OCI-LY3 (cell line): ENCODE results near the gene ARHGAP18.

ENCODE experiments used
- H2AFZ ChIP-seq: fragments of 200-600, 300-600 bp; shearing (Covaris generic); 2 replicates; pipeline ENCODE4 v1.6.0; 2014; ENCODE audit warnings: antibody characterized with exemption, low read depth, low read length
- H3K27ac ChIP-seq: fragments of 200-600, 300-600 bp; sonication (generic); 2 replicates; pipeline ENCODE4 v1.5.1; 2014; ENCODE audit warnings: mild to moderate bottlenecking, low read length, moderate library complexity, mixed read lengths
- H3K27me3 ChIP-seq: fragments of 200-600, 300-600 bp; sonication (generic); 2 replicates; pipeline ENCODE4 v1.6.1; 2014; ENCODE audit warnings: low read depth, low read length, mixed read lengths
- H3K36me3 ChIP-seq: fragments of 200-600, 300-600 bp; sonication (generic); replicated peaks from 2 replicates; pipeline ENCODE3; 2014; ENCODE audit warnings: low read depth, low read length, mixed read lengths
- H3K4me1 ChIP-seq: fragments of 300-600, 200-600 bp; sonication (generic); 2 replicates; pipeline ENCODE4 v1.6.1; 2014; ENCODE audit warnings: low read length, mixed read lengths
- H3K4me2 ChIP-seq: fragments of 200-600, 300-600 bp; sonication (generic); 2 replicates; pipeline ENCODE4 v1.6.1; 2014; ENCODE audit warnings: low read length, mixed read lengths
- H3K4me3 ChIP-seq: fragments of 300-600, 200-600 bp; sonication (generic); 2 replicates; pipeline ENCODE4 v1.5.1; 2014; ENCODE audit warnings: antibody characterized with exemption, mild to moderate bottlenecking, low read length, moderate library complexity
- H3K79me2 ChIP-seq: fragments of 300-600, 200-600 bp; shearing (Covaris generic); 2 replicates; pipeline ENCODE4 v1.6.1; 2014; ENCODE audit warnings: mild to moderate bottlenecking, low read length, mixed read lengths
- H3K9ac ChIP-seq: fragments of 300-600, 200-600 bp; shearing (Covaris generic); 2 replicates; pipeline ENCODE4 v1.6.0; 2014; ENCODE audit warnings: mild to moderate bottlenecking, low read length, moderate library complexity
- H3K9me3 ChIP-seq: fragments of 200-600, 300-600 bp; shearing (Covaris generic); 2 replicates; pipeline ENCODE4 v1.6.1; 2014; ENCODE audit warnings: low read length, mixed read lengths; ENCODE audit not compliant: insufficient read depth
- H4K20me1 ChIP-seq: fragments of 200-600, 300-600 bp; sonication (generic); 2 replicates; pipeline ENCODE4 v1.6.1; 2016; ENCODE audit warnings: low read length, mixed read lengths; ENCODE audit not compliant: insufficient read depth
- EZH2phosphoT487 ChIP-seq: fragments of 200-600 bp; shearing (Covaris generic); IDR thresholded peaks from 2 replicates; pipeline ENCODE4 v1.6.1; 2018; ENCODE audit warnings: antibody characterized with exemption, mixed run types, low read depth
- TF ChIP-seq, protein P1 (sequence below): fragments of 200-600, 300-600 bp; sonication (generic); IDR thresholded peaks from 2 replicates; pipeline ENCODE4 v1.5.1; 2014; ENCODE audit warnings: antibody characterized with exemption, low read length, low read depth

ARHGAP18 gene

DNA sequence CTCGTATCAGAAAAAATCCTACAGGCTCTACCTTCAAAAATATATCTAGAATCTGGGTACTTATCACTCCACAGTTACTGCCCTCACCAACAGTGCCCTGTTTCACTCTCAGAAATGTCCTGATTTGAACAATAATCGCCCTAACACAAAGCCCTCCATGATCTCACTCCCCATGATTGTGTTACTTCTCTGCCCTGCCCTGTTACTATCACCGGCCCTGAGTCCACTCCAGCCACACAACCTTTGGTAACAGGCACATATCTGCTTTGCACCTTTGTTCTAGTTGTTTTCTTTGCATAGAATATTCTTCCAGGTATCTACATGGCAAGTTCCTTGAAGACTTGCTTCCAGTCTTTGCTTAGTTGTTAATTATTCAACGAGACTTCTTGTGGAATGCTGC is 142.0 kb downstream of the ARHGAP18 start:
- no peaks in the 10 kb centered on the region for H3K4me1 ChIP-seq
- no peak overlapping the region for H3K4me2 ChIP-seq
- H3K79me2 ChIP-seq: no peaks in the 10 kb centered on the region
- no peak overlapping the region for H3K9ac ChIP-seq
- no peak overlapping the region for H3K4me3 ChIP-seq
- H4K20me1 ChIP-seq: no peaks in the 10 kb centered on the region
- no peak overlapping the region for H2AFZ ChIP-seq
- no peaks in the 10 kb centered on the region for H3K36me3 ChIP-seq
- no peaks in the 10 kb centered on the region for H3K9me3 ChIP-seq
- no peaks in the 10 kb centered on the region for H3K27me3 ChIP-seq
- TF ChIP-seq EZH2phosphoT487: no peak
- TF ChIP-seq, protein P1, sequence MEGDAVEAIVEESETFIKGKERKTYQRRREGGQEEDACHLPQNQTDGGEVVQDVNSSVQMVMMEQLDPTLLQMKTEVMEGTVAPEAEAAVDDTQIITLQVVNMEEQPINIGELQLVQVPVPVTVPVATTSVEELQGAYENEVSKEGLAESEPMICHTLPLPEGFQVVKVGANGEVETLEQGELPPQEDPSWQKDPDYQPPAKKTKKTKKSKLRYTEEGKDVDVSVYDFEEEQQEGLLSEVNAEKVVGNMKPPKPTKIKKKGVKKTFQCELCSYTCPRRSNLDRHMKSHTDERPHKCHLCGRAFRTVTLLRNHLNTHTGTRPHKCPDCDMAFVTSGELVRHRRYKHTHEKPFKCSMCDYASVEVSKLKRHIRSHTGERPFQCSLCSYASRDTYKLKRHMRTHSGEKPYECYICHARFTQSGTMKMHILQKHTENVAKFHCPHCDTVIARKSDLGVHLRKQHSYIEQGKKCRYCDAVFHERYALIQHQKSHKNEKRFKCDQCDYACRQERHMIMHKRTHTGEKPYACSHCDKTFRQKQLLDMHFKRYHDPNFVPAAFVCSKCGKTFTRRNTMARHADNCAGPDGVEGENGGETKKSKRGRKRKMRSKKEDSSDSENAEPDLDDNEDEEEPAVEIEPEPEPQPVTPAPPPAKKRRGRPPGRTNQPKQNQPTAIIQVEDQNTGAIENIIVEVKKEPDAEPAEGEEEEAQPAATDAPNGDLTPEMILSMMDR: no peak
- H3K27ac ChIP-seq: no peak overlapping the region

DNA sequence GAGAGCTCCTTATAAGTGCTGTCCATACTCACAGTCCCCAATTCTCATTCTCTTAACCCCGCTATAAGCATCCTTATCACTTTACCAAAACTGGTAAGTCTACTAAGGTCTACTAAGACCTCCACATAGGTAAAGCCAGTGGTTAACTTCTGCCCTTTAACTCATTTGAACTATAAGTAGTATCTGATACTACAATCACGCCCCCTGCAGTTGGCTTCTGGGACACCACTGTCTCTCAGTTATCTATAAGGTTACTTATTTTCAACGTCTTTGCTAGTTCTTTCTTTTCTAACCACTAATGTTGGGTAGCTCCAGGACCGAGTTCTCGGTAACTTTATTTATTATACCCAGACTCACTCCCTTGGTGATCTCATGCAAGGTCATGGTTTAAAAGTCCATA is 142.6 kb downstream of the ARHGAP18 start:
- Histone ChIP-seq H2AFZ (no peak overlapping the region), H3K79me2 (no peaks in the 10 kb centered on the region), H4K20me1 (no peaks in the 10 kb centered on the region), H3K4me1 (no peaks in the 10 kb centered on the region), H3K36me3 (no peaks in the 10 kb centered on the region), H3K9ac (no peak overlapping the region), H3K4me3 (no peak overlapping the region), H3K27ac (no peak overlapping the region), H3K27me3 (no peaks in the 10 kb centered on the region), H3K4me2 (no peak overlapping the region), H3K9me3 (no peaks in the 10 kb centered on the region)
- no peak for TF ChIP-seq EZH2phosphoT487
- TF ChIP-seq, protein P1: peak; percentile 51

DNA sequence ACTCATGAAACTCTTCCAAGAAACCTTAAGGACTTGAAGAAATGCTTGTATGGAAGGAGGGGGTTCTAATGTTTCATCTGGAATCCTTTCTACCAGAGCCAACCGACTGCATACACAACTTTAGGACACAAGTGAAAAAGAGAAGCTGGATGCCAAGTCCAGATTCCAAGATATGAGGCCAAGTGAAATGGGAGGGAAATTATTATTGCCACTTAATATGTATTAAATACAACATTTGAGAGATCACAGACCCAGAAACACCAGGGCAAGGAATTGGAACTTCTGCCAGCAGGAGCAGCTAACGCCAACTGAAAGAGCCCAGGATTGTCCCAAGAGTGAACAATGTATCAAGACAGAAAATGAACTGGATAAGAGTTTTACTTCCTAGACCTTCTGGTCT is 144.2 kb downstream of the ARHGAP18 start:
- Histone ChIP-seq H3K36me3 (no peaks in the 10 kb centered on the region), H3K4me3 (no peak overlapping the region), H3K4me2 (no peak overlapping the region), H3K27me3 (no peaks in the 10 kb centered on the region), H3K79me2 (no peaks in the 10 kb centered on the region), H3K9ac (no peak overlapping the region), H2AFZ (no peak overlapping the region), H3K4me1 (no peaks in the 10 kb centered on the region), H3K9me3 (no peaks in the 10 kb centered on the region), H3K27ac (no peak overlapping the region), H4K20me1 (no peaks in the 10 kb centered on the region)
- TF ChIP-seq, protein P1: no peak
- TF ChIP-seq EZH2phosphoT487: no peak

DNA sequence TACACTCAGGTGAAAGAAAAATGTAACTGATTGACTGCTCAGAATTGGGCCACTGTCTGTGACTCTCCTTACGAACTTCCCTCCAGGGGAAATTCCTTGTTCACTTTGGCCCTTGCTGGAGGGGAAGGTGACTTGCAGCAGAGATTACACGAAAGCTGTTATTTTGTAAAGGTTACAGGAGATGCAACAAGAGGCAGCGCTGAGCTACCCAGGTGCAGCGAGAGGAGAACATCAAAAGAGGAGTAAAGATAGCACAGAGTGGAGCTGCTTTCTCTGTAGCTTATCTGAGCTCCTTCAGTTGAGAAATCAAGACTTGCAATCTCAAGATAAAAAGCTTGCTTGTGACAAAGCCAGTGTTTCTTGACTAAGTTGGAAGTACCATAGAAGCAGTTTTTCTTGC is 144.6 kb downstream of the ARHGAP18 start:
- H3K36me3 ChIP-seq: no peaks in the 10 kb centered on the region
- TF ChIP-seq EZH2phosphoT487: no peak
- TF ChIP-seq, protein P1: no peak
- no peak overlapping the region for H3K4me2 ChIP-seq
- no peaks in the 10 kb centered on the region for H3K9me3 ChIP-seq
- H3K4me3 ChIP-seq: no peak overlapping the region
- H2AFZ ChIP-seq: no peak overlapping the region
- no peak overlapping the region for H3K9ac ChIP-seq
- H3K4me1 ChIP-seq: no peaks in the 10 kb centered on the region
- H4K20me1 ChIP-seq: no peaks in the 10 kb centered on the region
- no peaks in the 10 kb centered on the region for H3K79me2 ChIP-seq
- no peak overlapping the region for H3K27ac ChIP-seq
- H3K27me3 ChIP-seq: no peaks in the 10 kb centered on the region
